ENCODE measurements around the gene DLEC1. TPM values are rescaled to one million over a fixed set of nuclear protein-coding genes. Genes with fewer than 3 reads are reported as not detected.
"Not testable (repeated sequence)": the region's sequence is repeated elsewhere in the genome, so short reads cannot be mapped to it uniquely, and the experiment has no call there.

The DLEC1 gene
- total RNA-seq, 2 donors from 2014 or later, result 3.9 to 6.0 TPM

- Histone ChIP-seq H3K27ac (ENCODE audit: low read depth, low read length) (no peak overlapping the region), H3K9me3 (ENCODE audit: control insufficient read depth, low read length) (no peaks in the 10 kb centered on the region), H3K9ac (ENCODE audit: extremely low read depth, low read length, poor library complexity, severe bottlenecking) (no peak overlapping the region), H3K4me1 (ENCODE audit: control insufficient read depth, insufficient read depth, low read length) (no peaks in the 10 kb centered on the region), H3K36me3 (ENCODE audit: control insufficient read depth, insufficient read depth, low read length) (no peaks in the 10 kb centered on the region), H3K27me3 (ENCODE audit: control insufficient read depth, insufficient read depth, low read length, poor library complexity, severe bottlenecking) (no peaks in the 10 kb centered on the region), H3K4me3 (ENCODE audit: low read length) (no peak overlapping the region)
- no peak for DNase-seq
- Mint-ChIP-seq H3K9me3 (peaks cover 35% of the 10 kb centered on the region), H3K36me3 (ENCODE audit: low read depth) (peaks cover 11% of the 10 kb centered on the region), H3K27ac (no peak overlapping the region), H3K4me3 (no peak overlapping the region), H3K27me3 (ENCODE audit: insufficient read depth) (peaks cover 11% of the 10 kb centered on the region), H3K4me1 (no peaks in the 10 kb centered on the region)
- TF ChIP-seq CTCF (conservative IDR thresholded peaks at IDR 0.05), result no peak
- 87 to 93% methylated on average over 3 to 4 of the region's 4 CpGs for WGBS, 2 experiments (ENCODE audit: insufficient coverage in 1 of 2, insufficient read length in 1 of 2)
Observed at GRCh38 chr3:38049358-38050126, 10.5 kb downstream of the DLEC1 start.

- Mint-ChIP-seq H3K27ac (no peak overlapping the region), H3K9me3 (peaks cover 35% of the 10 kb centered on the region), H3K4me1 (no peaks in the 10 kb centered on the region), H3K27me3 (ENCODE audit: insufficient read depth) (peaks cover 3% of the 10 kb centered on the region), H3K4me3 (no peak overlapping the region), H3K36me3 (ENCODE audit: low read depth) (peaks cover 11% of the 10 kb centered on the region)
- TF ChIP-seq CTCF (conservative IDR thresholded peaks at IDR 0.05), result no peak
- DNase-seq, result no peak
- no peak overlapping the region for H3K4me3 ChIP-seq (ENCODE audit: low read length)
- H3K9ac ChIP-seq (ENCODE audit: extremely low read depth, low read length, poor library complexity, severe bottlenecking), result no peak overlapping the region
- H3K27ac ChIP-seq (ENCODE audit: low read depth, low read length), result no peak overlapping the region
- 87 to 95% methylated on average over 2 to 13 of the region's 13 CpGs for WGBS, 2 experiments (ENCODE audit: insufficient coverage in 1 of 2, insufficient read length in 1 of 2)
- no peaks in the 10 kb centered on the region for H3K9me3 ChIP-seq (ENCODE audit: control insufficient read depth, low read length)
- H3K36me3 ChIP-seq (ENCODE audit: control insufficient read depth, insufficient read depth, low read length), result no peaks in the 10 kb centered on the region
- no peaks in the 10 kb centered on the region for H3K27me3 ChIP-seq (ENCODE audit: control insufficient read depth, insufficient read depth, low read length, poor library complexity, severe bottlenecking)
- H3K4me1 ChIP-seq (ENCODE audit: control insufficient read depth, insufficient read depth, low read length), result no peaks in the 10 kb centered on the region
Observed at GRCh38 chr3:38051131-38051530, 12.1 kb downstream of the DLEC1 start.

- H3K4me1 Mint-ChIP-seq; H3K27ac ChIP-seq (ENCODE audit: low read depth, low read length); H3K27ac Mint-ChIP-seq; H3K27me3 Mint-ChIP-seq (ENCODE audit: insufficient read depth); DNase-seq; H3K4me3 ChIP-seq (ENCODE audit: low read length); H3K4me3 Mint-ChIP-seq; H3K9ac ChIP-seq (ENCODE audit: extremely low read depth, low read length, poor library complexity, severe bottlenecking); H3K9me3 ChIP-seq (ENCODE audit: control insufficient read depth, low read length); H3K36me3 ChIP-seq (ENCODE audit: control insufficient read depth, insufficient read depth, low read length); H3K4me1 ChIP-seq (ENCODE audit: control insufficient read depth, insufficient read depth, low read length); H3K27me3 ChIP-seq (ENCODE audit: control insufficient read depth, insufficient read depth, low read length, poor library complexity, severe bottlenecking): not testable (repeated sequence)
- 94% methylated on average over 18 of the region's 32 CpGs; no CpG with 5 or more reads in 1 of the 2 experiments for WGBS, 2 experiments (ENCODE audit: insufficient coverage in 1 of 2, insufficient read length in 1 of 2)
- Mint-ChIP-seq H3K36me3 (ENCODE audit: low read depth) (peaks cover 11% of the 10 kb centered on the region), H3K9me3 (peaks cover 35% of the 10 kb centered on the region)
Observed at GRCh38 chr3:38053286-38053685, 14.3 kb downstream of the DLEC1 start.

GRCh38 chr3:38053813-38054498 lies 14.9 kb downstream of the DLEC1 start:
- H3K27me3 ChIP-seq (ENCODE audit: control insufficient read depth, insufficient read depth, low read length, poor library complexity, severe bottlenecking); H3K27me3 Mint-ChIP-seq (ENCODE audit: insufficient read depth); H3K4me1 ChIP-seq (ENCODE audit: control insufficient read depth, insufficient read depth, low read length); H3K27ac Mint-ChIP-seq; H3K9ac ChIP-seq (ENCODE audit: extremely low read depth, low read length, poor library complexity, severe bottlenecking); H3K4me3 ChIP-seq (ENCODE audit: low read length); H3K9me3 ChIP-seq (ENCODE audit: control insufficient read depth, low read length); DNase-seq; H3K27ac ChIP-seq (ENCODE audit: low read depth, low read length); H3K4me3 Mint-ChIP-seq; H3K4me1 Mint-ChIP-seq; H3K36me3 ChIP-seq (ENCODE audit: control insufficient read depth, insufficient read depth, low read length): not testable (repeated sequence)
- 91 to 95% methylated on average over 4 to 5 of the region's 9 CpGs for WGBS, 2 experiments (ENCODE audit: insufficient coverage in 1 of 2, insufficient read length in 1 of 2)
- Mint-ChIP-seq H3K36me3 (ENCODE audit: low read depth) (peaks cover 11% of the 10 kb centered on the region), H3K9me3 (peaks cover 35% of the 10 kb centered on the region)

Data from endodermal cell (in vitro differentiated cells).